GM18907 (cell line): ENCODE data around the gene CCDC61.

ENCODE experiments used
- ATAC-seq: cut with Tn5 transposase; IDR thresholded peaks from one replicate; pipeline ENCODE4 v1.9.1; 2021; ENCODE audit warnings: mild to moderate bottlenecking, moderate library complexity; ENCODE audit not compliant: unreplicated experiment

Gene CCDC61

GRCh38 chr19:45994998-45995714 lies at the start of gene CCDC61:
CCDC61 (plus strand) TSS chr19:45995467; CDS start chr19:46003019, 7,552 bp downstream.
- ATAC-seq = peak; percentile 98

- no peak for ATAC-seq
These were observed 47.3 kb upstream of the CCDC61 start for GRCh38 chr19:45947926-45948325.

GRCh38 chr19:45952341-45952685 lies 43.0 kb upstream of the CCDC61 start:
- no peak for ATAC-seq

GRCh38 chr19:45952686-45953505 lies 42.4 kb upstream of the CCDC61 start:
- no peak for ATAC-seq

GRCh38 chr19:45953676-45954075 lies 41.6 kb upstream of the CCDC61 start:
- ATAC-seq = no peak

- ATAC-seq = no peak
These were observed 41.1 kb upstream of the CCDC61 start for GRCh38 chr19:45954156-45954555.

GRCh38 chr19:45955905-45956608 lies 39.2 kb upstream of the CCDC61 start:
- no peak for ATAC-seq

GRCh38 chr19:45958320-45958719 lies 36.9 kb upstream of the CCDC61 start:
- no peak for ATAC-seq

- no peak for ATAC-seq
These were observed 36.3 kb upstream of the CCDC61 start for GRCh38 chr19:45958769-45959516.

GRCh38 chr19:45959517-45960025 lies 35.7 kb upstream of the CCDC61 start:
- no peak for ATAC-seq

- ATAC-seq = no peak
These were observed 34.6 kb upstream of the CCDC61 start for GRCh38 chr19:45960595-45961235.

- no peak for ATAC-seq
These were observed 33.2 kb upstream of the CCDC61 start for GRCh38 chr19:45962021-45962420.

- no peak for ATAC-seq
These were observed 28.0 kb upstream of the CCDC61 start for GRCh38 chr19:45967246-45967645.

GRCh38 chr19:45968626-45969025 lies 26.6 kb upstream of the CCDC61 start:
- ATAC-seq = no peak

GRCh38 chr19:45969676-45970075 lies 25.6 kb upstream of the CCDC61 start:
- no peak for ATAC-seq

- no peak for ATAC-seq
These were observed 23.9 kb upstream of the CCDC61 start for GRCh38 chr19:45971260-45971902.

- no peak for ATAC-seq
These were observed 23.0 kb upstream of the CCDC61 start for GRCh38 chr19:45972081-45972946.

- no peak for ATAC-seq
These were observed 22.2 kb upstream of the CCDC61 start for GRCh38 chr19:45972947-45973540.
